GM21723 (cell line): ENCODE data around the gene LY6G5C.

Experiments
- ATAC-seq: cut with Tn5 transposase; IDR thresholded peaks from one replicate; pipeline ENCODE4 v1.9.1; 2021; ENCODE audit warnings: mild to moderate bottlenecking, moderate library complexity; ENCODE audit not compliant: unreplicated experiment

The LY6G5C gene

DNA sequence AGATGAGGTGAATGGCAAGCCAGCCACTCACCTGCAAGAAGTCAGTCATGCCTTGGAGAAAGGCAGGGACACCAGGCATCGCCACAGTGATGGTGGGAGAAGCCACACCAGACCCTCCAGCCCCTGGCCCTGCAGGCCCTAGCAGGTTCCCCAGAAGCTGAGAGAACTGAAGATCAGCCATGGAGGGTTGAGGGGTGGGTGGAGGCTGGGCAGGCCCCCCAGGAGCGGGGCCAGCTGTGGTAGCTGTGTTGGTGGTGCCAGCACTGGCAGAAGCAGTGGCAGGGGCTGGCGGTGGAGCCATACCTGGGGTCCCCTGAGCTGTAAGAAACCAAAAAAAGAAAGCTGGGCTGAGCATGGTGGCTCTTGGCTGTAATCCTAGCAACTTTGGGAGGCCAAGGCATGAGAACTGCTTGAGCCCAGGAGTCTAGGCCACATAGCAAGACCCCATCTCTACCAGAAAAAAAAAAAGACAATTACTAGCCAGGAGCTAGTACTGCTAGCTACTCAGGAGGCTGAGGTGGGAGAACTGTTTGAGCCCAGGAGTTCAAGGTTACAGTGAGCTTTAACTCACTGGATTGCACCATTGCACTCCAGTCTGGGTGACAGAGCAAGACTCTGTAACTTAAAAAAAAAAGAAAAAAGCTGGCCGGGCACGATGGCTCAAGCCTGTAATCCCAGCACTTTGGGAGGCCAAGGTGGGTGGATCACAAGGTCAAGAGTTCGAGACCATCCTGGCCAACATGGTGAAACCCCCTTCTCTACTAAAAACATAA is 37.9 kb downstream of the LY6G5C start:
- ATAC-seq: no peak

DNA sequence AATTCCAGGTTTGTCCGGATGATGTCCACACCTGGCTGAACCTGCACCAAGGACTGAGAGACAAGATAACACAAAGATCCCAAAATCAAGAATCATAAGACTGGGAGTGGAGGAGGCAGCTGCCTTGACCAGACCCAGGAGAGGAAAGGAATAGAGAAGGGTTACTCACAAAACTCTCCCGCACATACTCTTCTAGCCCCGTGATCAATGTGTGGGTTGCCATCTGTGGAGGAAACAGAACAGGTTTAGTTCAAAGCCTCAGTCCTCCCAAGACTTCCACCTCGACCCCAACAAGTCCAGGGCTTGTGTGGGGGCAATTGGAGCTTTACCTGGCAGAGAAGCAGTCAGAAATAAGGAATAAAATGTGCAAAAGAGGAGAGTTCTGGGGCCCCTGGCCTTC is 39.5 kb downstream of the LY6G5C start:
- no peak for ATAC-seq

DNA sequence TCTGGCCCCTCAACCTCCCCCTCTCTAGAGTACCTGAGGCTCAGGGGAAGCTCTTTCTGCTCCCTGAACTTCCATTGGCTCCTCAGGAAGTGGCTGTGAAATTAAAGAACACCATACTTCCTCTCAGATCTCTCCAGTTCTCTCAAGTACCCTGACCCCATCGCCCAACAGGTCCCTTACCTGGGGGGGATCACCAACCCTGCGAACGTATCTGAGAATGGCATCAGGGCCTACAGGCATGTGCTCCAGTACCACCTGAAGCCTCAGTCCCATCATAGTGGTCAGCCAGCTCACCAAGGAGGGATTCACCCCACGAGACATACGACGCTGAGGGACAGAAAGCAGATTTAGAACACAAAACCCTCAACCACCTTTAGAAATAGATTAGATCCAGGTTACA is 40.3 kb downstream of the LY6G5C start:
- no peak for ATAC-seq

DNA sequence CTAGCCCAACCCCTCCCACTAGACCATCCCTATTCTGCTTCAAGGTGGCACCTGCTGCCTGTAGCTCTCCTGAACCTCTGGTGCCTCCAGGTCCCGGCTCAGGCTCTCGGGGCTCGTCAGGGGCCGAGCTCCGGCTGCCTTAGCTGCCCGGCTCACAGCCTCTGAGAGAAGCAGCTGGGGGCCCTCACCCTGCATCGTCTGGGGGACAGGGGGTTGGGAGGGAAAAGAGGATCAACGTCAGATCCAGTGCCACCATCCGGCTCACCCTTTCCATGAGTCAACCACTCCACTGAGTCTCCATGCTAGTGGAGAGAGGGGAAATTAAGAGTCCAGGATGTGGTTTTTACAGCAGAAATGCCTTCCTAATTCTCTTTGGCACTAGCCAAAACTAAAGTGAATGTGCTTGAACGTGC is 41.4 kb downstream of the LY6G5C start:
- ATAC-seq: no peak

DNA sequence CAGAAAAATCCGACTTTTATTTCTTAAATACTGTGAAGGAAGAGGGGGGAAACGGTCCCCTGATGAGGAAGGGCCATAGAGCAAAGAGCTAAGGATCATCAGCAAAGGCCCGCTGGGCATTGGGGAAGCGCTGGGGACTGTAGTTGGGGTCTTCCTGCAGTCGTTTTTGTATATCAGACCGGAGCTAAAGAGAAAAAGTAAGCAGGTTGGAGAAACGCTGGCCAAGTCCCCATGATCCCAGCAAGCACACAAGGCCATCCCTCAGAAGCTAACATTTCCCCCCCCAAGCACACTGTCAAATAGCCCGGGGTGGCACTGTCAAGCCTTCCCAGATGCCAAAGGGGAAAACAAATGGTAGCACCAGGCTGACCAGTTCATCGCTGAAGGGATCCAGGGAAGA is 41.8 kb downstream of the LY6G5C start:
- ATAC-seq: no peak

DNA sequence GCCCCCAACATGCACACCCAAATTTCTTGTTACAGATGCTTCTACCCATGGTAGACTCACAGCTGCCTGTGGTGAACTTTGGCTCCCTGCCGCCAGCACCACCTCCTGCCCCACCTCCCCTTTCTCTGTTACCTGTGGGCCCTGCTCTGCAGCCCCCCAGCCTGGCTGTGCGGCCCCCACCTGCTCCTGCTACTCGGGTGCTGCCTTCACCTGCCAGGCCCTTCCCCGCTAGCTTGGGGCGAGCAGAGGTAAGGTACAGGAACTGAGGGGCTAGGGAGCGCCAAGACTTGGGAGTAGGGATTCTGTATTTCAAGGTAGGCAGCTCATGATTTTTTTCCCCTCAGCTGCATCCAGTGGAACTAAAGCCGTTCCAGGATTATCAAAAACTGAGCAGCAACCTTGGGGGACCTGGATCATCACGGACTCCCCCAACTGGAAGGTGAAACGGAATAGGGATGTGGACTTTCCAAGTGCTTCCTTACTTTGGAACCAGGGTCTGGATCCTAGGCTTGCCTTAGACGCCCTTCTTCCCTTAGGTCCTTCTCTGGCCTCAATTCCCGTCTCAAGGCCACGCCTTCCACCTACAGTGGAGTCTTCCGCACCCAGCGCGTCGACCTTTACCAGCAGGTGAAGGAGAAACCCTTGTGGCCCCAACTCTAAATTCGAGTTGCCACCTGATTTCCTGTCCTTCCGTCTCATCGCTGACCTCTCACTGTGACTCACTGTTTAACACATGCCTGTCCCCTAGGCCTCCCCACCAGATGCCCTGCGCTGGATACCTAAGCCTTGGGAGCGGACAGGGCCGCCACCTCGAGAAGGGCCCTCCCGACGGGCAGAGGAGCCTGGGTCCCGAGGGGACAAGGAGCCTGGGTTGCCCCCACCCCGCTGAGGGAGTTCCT is 43.9 kb downstream of the LY6G5C start:
- no peak for ATAC-seq

- ATAC-seq: no peak
Observed at GRCh38 chr6:31634969-31635575, 45.8 kb downstream of the LY6G5C start.

DNA sequence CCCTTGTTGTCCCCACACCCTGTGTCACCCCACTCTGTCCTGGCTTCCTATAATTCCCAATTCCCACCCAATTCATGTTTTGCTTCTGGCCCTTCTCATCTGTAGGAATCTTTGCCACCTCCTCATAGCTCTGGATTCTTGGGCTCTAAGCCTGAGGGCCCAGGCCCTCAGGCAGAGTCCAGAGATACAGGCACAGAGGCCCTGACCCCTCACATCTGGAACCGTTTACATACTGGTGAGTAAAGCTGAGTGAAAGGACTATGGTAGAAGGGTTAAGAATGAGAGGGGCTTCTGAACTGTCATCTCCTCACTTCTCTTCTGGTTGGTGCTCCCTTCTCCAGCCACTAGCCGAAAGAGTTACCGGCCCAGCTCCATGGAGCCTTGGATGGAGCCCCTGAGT is 46.7 kb downstream of the LY6G5C start:
- no peak for ATAC-seq

DNA sequence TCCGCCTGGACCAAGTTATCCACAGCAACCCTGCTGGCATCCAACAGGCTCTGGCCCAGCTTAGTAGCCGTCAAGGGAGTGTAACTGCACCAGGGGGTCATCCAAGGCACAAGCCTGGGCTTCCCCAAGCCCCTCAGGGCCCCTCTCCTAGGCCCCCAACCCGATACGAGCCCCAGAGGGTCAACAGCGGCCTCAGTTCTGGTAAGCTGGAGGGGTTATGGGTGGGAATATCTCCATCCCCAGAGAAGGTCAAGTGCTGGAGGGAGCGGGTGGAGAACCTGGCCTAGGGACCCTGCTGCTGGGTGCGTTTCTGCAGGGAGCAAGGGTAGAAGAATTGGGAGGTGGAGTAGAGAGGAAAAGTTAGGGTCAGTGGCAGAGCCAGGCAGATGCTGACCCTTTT is 47.4 kb downstream of the LY6G5C start:
- no peak for ATAC-seq

DNA sequence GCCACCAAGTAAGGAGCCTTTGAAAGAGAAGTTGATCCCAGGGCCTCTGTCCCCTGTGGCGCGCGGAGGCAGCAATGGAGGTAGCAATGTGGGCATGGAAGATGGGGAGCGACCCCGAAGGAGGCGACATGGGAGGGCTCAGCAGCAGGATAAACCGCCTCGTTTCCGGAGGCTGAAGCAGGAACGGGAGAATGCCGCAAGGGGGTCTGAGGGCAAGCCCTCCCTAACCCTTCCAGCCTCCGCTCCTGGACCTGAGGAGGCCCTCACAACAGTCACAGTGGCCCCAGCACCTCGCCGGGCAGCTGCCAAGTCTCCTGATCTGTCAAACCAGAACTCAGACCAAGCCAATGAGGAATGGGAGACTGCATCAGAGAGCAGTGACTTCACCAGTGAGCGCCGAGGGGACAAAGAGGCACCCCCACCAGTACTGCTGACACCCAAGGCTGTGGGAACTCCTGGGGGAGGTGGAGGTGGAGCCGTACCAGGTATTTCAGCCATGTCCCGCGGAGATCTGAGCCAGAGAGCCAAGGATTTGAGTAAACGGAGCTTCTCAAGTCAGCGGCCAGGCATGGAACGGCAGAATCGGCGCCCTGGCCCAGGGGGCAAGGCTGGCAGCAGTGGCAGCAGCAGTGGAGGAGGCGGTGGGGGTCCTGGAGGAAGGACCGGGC is 48.5 kb downstream of the LY6G5C start:
- ATAC-seq: no peak

DNA sequence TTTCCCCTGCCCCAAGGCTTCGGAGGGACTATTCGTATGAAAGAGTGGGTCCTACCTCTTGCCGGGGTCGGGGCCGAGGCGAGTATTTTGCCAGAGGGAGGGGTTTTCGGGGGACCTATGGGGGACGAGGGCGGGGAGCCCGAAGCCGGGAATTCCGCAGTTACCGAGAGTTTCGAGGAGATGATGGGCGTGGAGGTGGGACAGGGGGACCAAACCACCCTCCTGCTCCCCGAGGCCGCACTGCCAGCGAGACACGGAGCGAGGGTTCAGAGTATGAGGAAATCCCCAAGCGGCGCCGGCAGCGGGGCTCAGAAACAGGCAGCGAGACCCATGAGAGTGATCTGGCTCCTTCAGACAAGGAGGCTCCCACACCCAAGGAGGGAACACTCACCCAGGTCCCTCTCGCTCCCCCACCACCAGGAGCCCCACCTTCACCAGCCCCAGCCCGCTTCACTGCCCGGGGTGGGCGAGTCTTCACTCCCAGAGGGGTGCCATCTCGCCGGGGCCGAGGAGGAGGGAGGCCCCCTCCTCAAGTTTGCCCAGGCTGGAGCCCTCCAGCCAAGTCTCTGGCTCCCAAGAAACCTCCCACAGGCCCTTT is 49.1 kb downstream of the LY6G5C start:
- no peak for ATAC-seq

GRCh38 chr6:31631209-31631608 is 49.7 kb downstream of the LY6G5C start:
- ATAC-seq: no peak

- no peak for ATAC-seq
Observed at GRCh38 chr6:31630177-31630934, 50.5 kb downstream of the LY6G5C start.

- no peak for ATAC-seq
Observed at GRCh38 chr6:31629014-31629413, 51.9 kb downstream of the LY6G5C start.

DNA sequence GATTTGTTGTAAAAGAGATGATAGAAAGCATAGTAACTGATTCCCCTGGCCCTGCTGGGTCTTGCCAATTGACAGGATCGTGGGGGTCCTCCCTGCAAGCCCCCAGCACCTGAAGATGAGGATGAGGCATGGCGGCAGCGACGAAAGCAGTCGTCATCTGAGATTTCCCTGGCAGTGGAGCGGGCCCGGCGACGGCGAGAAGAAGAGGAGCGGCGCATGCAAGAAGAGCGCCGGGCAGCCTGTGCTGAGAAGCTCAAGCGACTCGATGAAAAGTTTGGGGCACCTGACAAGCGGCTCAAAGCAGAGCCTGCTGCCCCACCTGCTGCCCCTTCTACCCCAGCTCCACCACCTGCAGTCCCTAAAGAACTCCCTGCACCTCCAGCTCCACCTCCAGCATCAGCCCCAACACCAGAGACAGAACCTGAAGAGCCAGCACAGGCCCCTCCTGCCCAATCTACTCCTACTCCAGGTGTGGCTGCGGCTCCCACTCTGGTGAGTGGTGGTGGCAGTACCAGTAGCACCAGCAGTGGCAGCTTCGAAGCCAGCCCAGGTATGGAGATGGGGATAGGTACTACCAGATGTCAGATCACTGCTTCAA is 53.1 kb downstream of the LY6G5C start:
- ATAC-seq: no peak

DNA sequence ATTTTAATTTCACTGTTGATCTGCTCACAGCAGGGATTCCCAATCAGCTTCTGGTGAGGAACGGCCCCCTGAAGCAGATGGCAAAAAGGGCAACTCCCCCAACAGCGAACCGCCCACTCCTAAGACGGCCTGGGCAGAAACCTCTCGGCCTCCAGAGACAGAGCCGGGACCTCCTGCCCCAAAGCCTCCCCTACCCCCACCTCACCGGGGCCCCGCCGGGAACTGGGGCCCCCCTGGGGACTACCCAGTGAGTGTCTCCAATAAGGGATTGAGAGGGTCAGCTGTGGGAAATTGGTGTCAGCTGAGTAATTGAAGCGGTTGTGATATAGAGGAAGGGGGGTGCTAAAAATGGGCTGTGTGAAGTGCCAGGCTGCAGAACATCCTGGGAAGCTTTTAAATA is 53.9 kb downstream of the LY6G5C start:
- no peak for ATAC-seq
